ENCODE results near the gene MIA.

- TF ChIP-seq ZNF76 (tag by site-specific recombination; IDR thresholded peaks at IDR 0.05; ENCODE audit: borderline replicate concordance, low read depth) (no peak), PBX3 (CRISPR knock-in tag; IDR thresholded peaks at IDR 0.05) (no peak), ZNF513 (tag by site-specific recombination; IDR thresholded peaks at IDR 0.05) (no peak), ZEB2 (tag by site-specific recombination; IDR thresholded peaks at IDR 0.05) (no peak), CTCF (tag by site-specific recombination; IDR thresholded peaks at IDR 0.05) (no peak), YY1 (tag by site-specific recombination; IDR thresholded peaks at IDR 0.05) (no peak), ZNF529 (tag by site-specific recombination; IDR thresholded peaks at IDR 0.05; ENCODE audit: insufficient replicate concordance) (no peak), REST (tag by site-specific recombination; IDR thresholded peaks at IDR 0.05) (no peak)
Observed at GRCh38 chr19:40802300-40803169, 27.2 kb downstream of the MIA start.
